ENCODE measurements around the gene KIAA0825.

The KIAA0825 gene

DNA sequence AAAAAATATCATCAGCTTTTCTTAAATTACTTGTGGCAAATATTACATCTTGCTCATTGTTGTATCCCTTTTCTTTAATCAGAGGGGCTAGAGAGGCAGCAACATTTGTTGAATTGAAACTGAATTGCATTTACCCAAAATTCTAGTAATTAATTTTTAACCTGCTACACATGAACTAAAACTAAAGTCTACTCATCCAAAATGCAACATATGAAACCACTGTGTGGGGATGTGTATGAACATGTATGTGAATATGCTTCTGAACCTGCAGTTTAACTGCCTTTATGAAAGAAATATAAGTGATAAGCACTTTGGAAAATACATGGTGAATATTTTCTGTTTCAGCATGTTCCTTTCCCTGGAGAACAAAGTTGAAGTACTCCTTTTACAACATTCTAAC lies 158.5 kb downstream of the KIAA0825 start:
- no peaks in the 10 kb centered on the region for H3F3A ChIP-seq (ENCODE audit: control insufficient read depth, insufficient read depth)
- no peaks in the 10 kb centered on the region for H3K27me3 ChIP-seq (ENCODE audit: control insufficient read depth, low read length)
- TF ChIP-seq EZH2phosphoT487 (IDR thresholded peaks at IDR 0.05; ENCODE audit: borderline replicate concordance, low read length) = no peak
- TF ChIP-seq, protein P1, sequence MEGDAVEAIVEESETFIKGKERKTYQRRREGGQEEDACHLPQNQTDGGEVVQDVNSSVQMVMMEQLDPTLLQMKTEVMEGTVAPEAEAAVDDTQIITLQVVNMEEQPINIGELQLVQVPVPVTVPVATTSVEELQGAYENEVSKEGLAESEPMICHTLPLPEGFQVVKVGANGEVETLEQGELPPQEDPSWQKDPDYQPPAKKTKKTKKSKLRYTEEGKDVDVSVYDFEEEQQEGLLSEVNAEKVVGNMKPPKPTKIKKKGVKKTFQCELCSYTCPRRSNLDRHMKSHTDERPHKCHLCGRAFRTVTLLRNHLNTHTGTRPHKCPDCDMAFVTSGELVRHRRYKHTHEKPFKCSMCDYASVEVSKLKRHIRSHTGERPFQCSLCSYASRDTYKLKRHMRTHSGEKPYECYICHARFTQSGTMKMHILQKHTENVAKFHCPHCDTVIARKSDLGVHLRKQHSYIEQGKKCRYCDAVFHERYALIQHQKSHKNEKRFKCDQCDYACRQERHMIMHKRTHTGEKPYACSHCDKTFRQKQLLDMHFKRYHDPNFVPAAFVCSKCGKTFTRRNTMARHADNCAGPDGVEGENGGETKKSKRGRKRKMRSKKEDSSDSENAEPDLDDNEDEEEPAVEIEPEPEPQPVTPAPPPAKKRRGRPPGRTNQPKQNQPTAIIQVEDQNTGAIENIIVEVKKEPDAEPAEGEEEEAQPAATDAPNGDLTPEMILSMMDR (IDR thresholded peaks at IDR 0.05; ENCODE audit: low read depth, low read length, poor library complexity, severe bottlenecking) = no peak
- H3K4me1 ChIP-seq (ENCODE audit: control insufficient read depth, low read length) = no peaks in the 10 kb centered on the region
- no peaks in the 10 kb centered on the region for H4K20me1 ChIP-seq (ENCODE audit: control insufficient read depth, insufficient read depth, low read depth, low read length)
- no peaks in the 10 kb centered on the region for H3K9me3 ChIP-seq (ENCODE audit: control insufficient read depth, insufficient read depth, low read length)
- no peaks in the 10 kb centered on the region for H3K36me3 ChIP-seq (ENCODE audit: control insufficient read depth, low read length)
- H3K79me2 ChIP-seq (ENCODE audit: control insufficient read depth, low read length) = no peaks in the 10 kb centered on the region
- no peak overlapping the region for H3K4me3 ChIP-seq (ENCODE audit: low read length)
- no peaks in the 10 kb centered on the region for H3K9me2 ChIP-seq (replicated peaks; ENCODE audit: control insufficient read depth, low read length)
- no peak overlapping the region for H3K27ac ChIP-seq (ENCODE audit: low read depth, low read length)
- H3K4me2 ChIP-seq (ENCODE audit: low read length) = no peak overlapping the region

DNA sequence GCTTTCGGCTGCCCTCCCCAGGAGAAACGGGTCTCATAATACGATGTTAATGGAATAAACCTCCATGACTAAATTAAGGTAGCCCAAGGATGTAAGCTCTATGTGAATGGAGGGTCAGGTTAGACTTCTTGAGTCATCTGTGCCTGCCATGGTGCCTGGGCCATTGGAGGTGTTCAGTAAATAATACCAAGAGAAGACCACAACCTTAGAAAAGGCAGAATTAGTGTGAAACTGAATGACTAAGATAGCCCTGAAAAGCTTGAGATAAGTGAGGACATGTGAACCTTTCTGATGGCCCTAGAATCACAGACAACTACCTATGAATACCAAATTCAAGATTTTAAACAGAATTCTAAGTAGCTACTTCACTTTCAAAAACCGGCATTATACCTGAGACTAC lies 160.6 kb downstream of the KIAA0825 start:
- no peaks in the 10 kb centered on the region for H3K79me2 ChIP-seq (ENCODE audit: control insufficient read depth, low read length)
- no peak overlapping the region for H3K4me2 ChIP-seq (ENCODE audit: low read length)
- no peaks in the 10 kb centered on the region for H3K9me2 ChIP-seq (replicated peaks; ENCODE audit: control insufficient read depth, low read length)
- no peak for TF ChIP-seq EZH2phosphoT487 (IDR thresholded peaks at IDR 0.05; ENCODE audit: borderline replicate concordance, low read length)
- TF ChIP-seq, protein P1 (IDR thresholded peaks at IDR 0.05; ENCODE audit: low read depth, low read length, poor library complexity, severe bottlenecking) = no peak
- H3K27ac ChIP-seq (ENCODE audit: low read depth, low read length) = no peak overlapping the region
- H3K4me3 ChIP-seq (ENCODE audit: low read length) = no peak overlapping the region
- H3F3A ChIP-seq (ENCODE audit: control insufficient read depth, insufficient read depth) = no peaks in the 10 kb centered on the region
- no peaks in the 10 kb centered on the region for H3K9me3 ChIP-seq (ENCODE audit: control insufficient read depth, insufficient read depth, low read length)
- no peaks in the 10 kb centered on the region for H3K27me3 ChIP-seq (ENCODE audit: control insufficient read depth, low read length)
- no peaks in the 10 kb centered on the region for H3K36me3 ChIP-seq (ENCODE audit: control insufficient read depth, low read length)
- no peaks in the 10 kb centered on the region for H3K4me1 ChIP-seq (ENCODE audit: control insufficient read depth, low read length)
- H4K20me1 ChIP-seq (ENCODE audit: control insufficient read depth, insufficient read depth, low read depth, low read length) = no peaks in the 10 kb centered on the region

DNA sequence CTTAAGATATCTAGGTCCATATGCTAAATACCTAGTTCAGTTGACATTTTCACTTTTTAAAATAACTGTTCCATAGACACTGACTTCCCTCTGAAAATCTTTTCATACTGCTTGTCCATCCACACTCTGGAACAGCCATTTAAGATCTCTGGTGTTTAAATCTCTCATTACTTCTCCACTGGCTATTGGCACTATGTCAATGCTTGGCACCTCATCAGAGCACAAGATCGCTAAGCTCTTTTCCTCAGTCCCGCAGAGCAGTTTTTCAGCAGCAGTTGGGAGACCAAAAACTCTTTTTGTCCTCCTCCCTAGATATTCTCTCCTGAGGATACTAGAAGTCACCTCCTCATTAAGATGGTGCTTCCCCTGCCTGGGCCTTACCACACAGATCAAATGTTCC lies 172.7 kb downstream of the KIAA0825 start:
- no peak for TF ChIP-seq EZH2phosphoT487 (IDR thresholded peaks at IDR 0.05; ENCODE audit: borderline replicate concordance, low read length)
- TF ChIP-seq, protein P1 (IDR thresholded peaks at IDR 0.05; ENCODE audit: low read depth, low read length, poor library complexity, severe bottlenecking) = no peak
- H3K4me1 ChIP-seq (ENCODE audit: control insufficient read depth, low read length) = no peaks in the 10 kb centered on the region
- no peaks in the 10 kb centered on the region for H3K9me2 ChIP-seq (replicated peaks; ENCODE audit: control insufficient read depth, low read length)
- H4K20me1 ChIP-seq (ENCODE audit: control insufficient read depth, insufficient read depth, low read depth, low read length) = no peaks in the 10 kb centered on the region
- H3K9me3 ChIP-seq (ENCODE audit: control insufficient read depth, insufficient read depth, low read length) = no peaks in the 10 kb centered on the region
- no peak overlapping the region for H3K4me2 ChIP-seq (ENCODE audit: low read length)
- no peaks in the 10 kb centered on the region for H3K36me3 ChIP-seq (ENCODE audit: control insufficient read depth, low read length)
- H3K79me2 ChIP-seq (ENCODE audit: control insufficient read depth, low read length) = no peaks in the 10 kb centered on the region
- H3F3A ChIP-seq (ENCODE audit: control insufficient read depth, insufficient read depth) = no peaks in the 10 kb centered on the region
- no peak overlapping the region for H3K4me3 ChIP-seq (ENCODE audit: low read length)
- no peaks in the 10 kb centered on the region for H3K27me3 ChIP-seq (ENCODE audit: control insufficient read depth, low read length)
- H3K27ac ChIP-seq (ENCODE audit: low read depth, low read length) = no peak overlapping the region

DNA sequence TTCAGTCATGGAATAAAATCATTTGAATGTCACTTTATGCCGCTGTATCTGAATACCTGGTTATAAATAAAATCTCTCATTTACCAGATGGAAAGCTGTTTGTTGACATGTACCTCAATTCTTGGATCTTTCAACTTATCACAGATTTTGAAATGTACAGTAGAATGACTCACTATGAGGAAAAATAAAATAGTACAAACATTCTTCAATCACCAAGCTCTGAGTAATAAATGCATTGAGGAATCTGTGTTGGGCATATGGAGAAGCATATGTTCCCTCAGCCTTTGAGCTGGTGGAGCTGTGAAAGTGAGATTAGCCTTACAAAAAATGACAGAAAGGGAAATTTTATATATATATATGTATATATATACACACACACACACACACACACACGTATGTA lies 175.4 kb downstream of the KIAA0825 start:
- no peak for TF ChIP-seq EZH2phosphoT487 (IDR thresholded peaks at IDR 0.05; ENCODE audit: borderline replicate concordance, low read length)
- TF ChIP-seq, protein P1 (IDR thresholded peaks at IDR 0.05; ENCODE audit: low read depth, low read length, poor library complexity, severe bottlenecking) = no peak

More for the DNA sequence above, 175.4 kb downstream of the KIAA0825 start:
- Histone ChIP-seq H3K4me3 (ENCODE audit: low read length) (no peak overlapping the region), H3K9me3 (ENCODE audit: control insufficient read depth, insufficient read depth, low read length) (no peaks in the 10 kb centered on the region), H3K36me3 (ENCODE audit: control insufficient read depth, low read length) (no peaks in the 10 kb centered on the region), H3K9me2 (replicated peaks; ENCODE audit: control insufficient read depth, low read length) (no peaks in the 10 kb centered on the region), H4K20me1 (ENCODE audit: control insufficient read depth, insufficient read depth, low read depth, low read length) (no peaks in the 10 kb centered on the region), H3K27ac (ENCODE audit: low read depth, low read length) (no peak overlapping the region), H3K4me1 (ENCODE audit: control insufficient read depth, low read length) (no peaks in the 10 kb centered on the region), H3F3A (ENCODE audit: control insufficient read depth, insufficient read depth) (no peaks in the 10 kb centered on the region), H3K27me3 (ENCODE audit: control insufficient read depth, low read length) (no peaks in the 10 kb centered on the region), H3K4me2 (ENCODE audit: low read length) (no peak overlapping the region), H3K79me2 (ENCODE audit: control insufficient read depth, low read length) (no peaks in the 10 kb centered on the region)
